PC-9 (cell line): Measurements from ENCODE around the gene APBA1. TPM values are rescaled to one million over a fixed set of nuclear protein-coding genes. Genes with fewer than 3 reads are reported as not detected.

Source experiments
- BruUV-seq: library from RNA; stranded (reverse); fragments of 400-500 nt; replicated peaks from 2 replicates; lab custom pipeline; 2021; lab: Mats Ljungman, UMichigan
- CTCF ChIA-PET: fragments of 300-600 bp; sonication (Branson Sonifier 250); formaldehyde crosslinking; loops from one replicate; lab custom pipeline; 2022; ENCODE audit warnings: antibody characterized with exemption; lab: Charles Lee
- POLR2A ChIA-PET: fragments of 300-600 bp; sonication (Branson Sonifier 250); formaldehyde crosslinking; loops from one replicate; lab custom pipeline; 2022; ENCODE audit warnings: antibody characterized with exemption; ENCODE audit not compliant: unreplicated experiment; lab: Charles Lee
- DNase-seq, 2 experiments: peaks; one replicate each; pipeline versions ENCODE4 v3.0.0 to v3.0.0-alpha.2; 2015 to 2022; ENCODE audit warnings: mixed read lengths in 1 of 2
- H2AFZ ChIP-seq: fragments of 200-600 bp; sonication (generic); 2 replicates; pipeline ENCODE4 v1.8.1; 2017; ENCODE audit warnings: antibody characterized with exemption
- H3F3A ChIP-seq: fragments of 200-600 bp; sonication (generic); 2 replicates; pipeline ENCODE4 v1.8.1; 2017; ENCODE audit warnings: antibody characterized with exemption, mild to moderate bottlenecking, low read depth; ENCODE audit not compliant: insufficient read depth
- H3K27ac ChIP-seq: fragments of 200-600 bp; sonication (generic); 2 replicates; pipeline ENCODE4 v1.6.1; 2016; ENCODE audit warnings: mixed run types
- H3K27me3 ChIP-seq: fragments of 200-600 bp; sonication (generic); 2 replicates; pipeline ENCODE4 v1.6.1; 2016; ENCODE audit warnings: low read depth, mixed run types; ENCODE audit not compliant: insufficient read depth
- H3K36me3 ChIP-seq: fragments of 200-600 bp; sonication (generic); 2 replicates; pipeline ENCODE4 v1.6.1; 2016; ENCODE audit warnings: low read depth, mixed run types
- H3K4me1 ChIP-seq: fragments of 200-600 bp; sonication (generic); replicated peaks from 2 replicates; pipeline ENCODE4 v1.6.1; 2016; ENCODE audit warnings: mixed run types; ENCODE audit not compliant: insufficient read depth
- H3K4me2 ChIP-seq: fragments of 200-600 bp; sonication (generic); 2 replicates; pipeline ENCODE4 v1.6.1; 2017; ENCODE audit warnings: mixed run types
- H3K4me3 ChIP-seq: fragments of 200-600 bp; sonication (generic); 2 replicates; pipeline ENCODE4 v1.6.1; 2016; ENCODE audit warnings: mixed run types
- H3K79me2 ChIP-seq: fragments of 200-600 bp; sonication (generic); 2 replicates; pipeline ENCODE4 v1.6.1; 2017; ENCODE audit warnings: low read depth, mixed run types
- H3K9me2 ChIP-seq: fragments of 200-600 bp; sonication (generic); 2 replicates; pipeline ENCODE4 v1.8.1; 2017; ENCODE audit warnings: mild to moderate bottlenecking; ENCODE audit not compliant: insufficient read depth
- H3K9me3 ChIP-seq: fragments of 200-600 bp; sonication (generic); 2 replicates; pipeline ENCODE4 v1.8.1; 2016; ENCODE audit warnings: low read depth; ENCODE audit not compliant: insufficient read depth
- H4K20me1 ChIP-seq: fragments of 200-600 bp; sonication (generic); 2 replicates; pipeline ENCODE4 v1.8.1; 2017; ENCODE audit not compliant: insufficient read depth
- CTCF ChIP-seq: fragments of 200-600 bp; sonication (generic); conservative IDR thresholded peaks from 2 replicates; pipeline ENCODE4 v1.6.1; 2017; ENCODE audit warnings: mixed run types, antibody characterized with exemption, mild to moderate bottlenecking, moderate library complexity
- EZH2 ChIP-seq: fragments of 200-600 bp; sonication (generic); IDR thresholded peaks from 2 replicates; pipeline ENCODE4 v1.8.0; 2017; ENCODE audit warnings: antibody characterized with exemption, low read depth
- intact Hi-C: fragments of 100-400 bp; cut with micrococcal nuclease; formaldehyde crosslinking; loops from one replicate; pipeline ENCODE4 v1.10.0; 2022; ENCODE audit not compliant: unreplicated experiment
- total RNA-seq: library from RNA; stranded (reverse); gene quantifications from 2 replicates; pipeline ENCODE4 v1.2.3, GENCODE V29; 2021

The APBA1 gene
- total RNA-seq, 1 experiment from 2014 or later = 0.44 TPM

- ChIA-PET POLR2A (no interaction called here), CTCF (no interaction called here)
- H3K9me2 ChIP-seq = no peaks in the 10 kb centered on the region
- TF ChIP-seq CTCF = no peak
- TF ChIP-seq EZH2 = no peak
- intact Hi-C loops = no loop called here
- H3K36me3 ChIP-seq = no peaks in the 10 kb centered on the region
- no peaks in the 10 kb centered on the region for H3F3A ChIP-seq
- H3K4me3 ChIP-seq = no peak overlapping the region
- no peak for DNase-seq
- BruUV-seq = no TSS peak
- no peak overlapping the region for H2AFZ ChIP-seq
- H3K9me3 ChIP-seq = no peaks in the 10 kb centered on the region
- no peaks in the 10 kb centered on the region for H4K20me1 ChIP-seq
- H3K27ac ChIP-seq = no peak overlapping the region
- no peaks in the 10 kb centered on the region for H3K4me1 ChIP-seq
- H3K4me2 ChIP-seq = no peak overlapping the region
- H3K27me3 ChIP-seq = no peaks in the 10 kb centered on the region
- no peaks in the 10 kb centered on the region for H3K79me2 ChIP-seq
Observed at GRCh38 chr9:69461103-69461887, 210.9 kb downstream of the APBA1 start.

DNA sequence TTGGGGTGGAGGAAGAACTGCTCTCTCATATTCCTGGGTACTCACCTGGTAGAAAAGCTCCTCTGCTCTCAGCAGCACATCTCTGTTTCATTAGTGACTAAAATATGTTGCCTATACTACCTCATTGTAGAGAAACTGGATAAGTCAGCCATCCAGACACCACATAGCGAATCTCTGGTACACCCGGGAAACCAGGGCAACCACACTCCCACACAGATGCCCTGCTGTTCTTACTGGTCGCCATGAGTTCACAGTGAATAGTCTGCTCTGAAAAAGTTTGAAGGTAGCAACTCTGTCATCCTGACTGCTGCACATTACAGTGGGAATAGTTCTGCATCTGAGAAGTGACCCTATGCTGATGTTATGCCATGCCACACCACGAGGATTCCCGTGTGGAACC lies 212.2 kb downstream of the APBA1 start:
- POLR2A ChIA-PET = no interaction called here
- no peak overlapping the region for H3K4me2 ChIP-seq

GRCh38 chr9:69458176-69458575 lies 214.0 kb downstream of the APBA1 start:
- H3K9me3 ChIP-seq = no peaks in the 10 kb centered on the region
- intact Hi-C loops = no loop called here
- no peaks in the 10 kb centered on the region for H3K27me3 ChIP-seq
- no peak overlapping the region for H2AFZ ChIP-seq
- no peaks in the 10 kb centered on the region for H3K4me1 ChIP-seq
- no peak overlapping the region for H3K4me3 ChIP-seq
- H3K4me2 ChIP-seq = no peak overlapping the region
- TF ChIP-seq EZH2 = no peak
- TF ChIP-seq CTCF = no peak
- no peaks in the 10 kb centered on the region for H3K9me2 ChIP-seq
- no peaks in the 10 kb centered on the region for H3K36me3 ChIP-seq
- no peak overlapping the region for H3K27ac ChIP-seq
- H4K20me1 ChIP-seq = no peaks in the 10 kb centered on the region
- ChIA-PET CTCF (interaction anchor here (0.6 kb wide), 1 partner anchor 45 kb away, joined by 5 read pairs; no protein-coding TSS in a partner anchor), POLR2A (no interaction called here)
- no TSS peak for BruUV-seq
- DNase-seq = no peak
- H3K79me2 ChIP-seq = no peaks in the 10 kb centered on the region
- H3F3A ChIP-seq = no peaks in the 10 kb centered on the region

More for the DNA sequence above, 212.2 kb downstream of the APBA1 start:
- Histone ChIP-seq H3K27ac (no peak overlapping the region), H3K79me2 (no peaks in the 10 kb centered on the region), H3K9me3 (no peaks in the 10 kb centered on the region), H4K20me1 (no peaks in the 10 kb centered on the region), H3K4me1 (no peaks in the 10 kb centered on the region), H3K27me3 (no peaks in the 10 kb centered on the region), H3K36me3 (no peaks in the 10 kb centered on the region), H3K9me2 (no peaks in the 10 kb centered on the region), H3K4me3 (no peak overlapping the region), H3F3A (no peaks in the 10 kb centered on the region), H2AFZ (no peak overlapping the region)
- TF ChIP-seq EZH2 (no peak), CTCF (no peak)
- no TSS peak for BruUV-seq
- no peak for DNase-seq
- CTCF ChIA-PET = no interaction called here
- intact Hi-C loops = no loop called here
